HUES6 (cell line): ENCODE data around the gene B3GALNT2.

Experiments used
- H3K27ac ChIP-seq: 2 replicates; pipeline ENCODE4 v1.7.0; 2013; ENCODE audit warnings: low read depth, mild to moderate bottlenecking, low read length, inconsistent platforms
- H3K27me3 ChIP-seq: 2 replicates; pipeline ENCODE4 v1.6.1; 2013; ENCODE audit warnings: low read length; ENCODE audit not compliant: control insufficient read depth, insufficient read depth
- H3K36me3 ChIP-seq: 2 replicates; pipeline ENCODE4 v1.6.1; 2013; ENCODE audit warnings: low read length; ENCODE audit not compliant: control insufficient read depth, insufficient read depth
- H3K4me1 ChIP-seq: 2 replicates; pipeline ENCODE4 v1.6.1; 2013; ENCODE audit warnings: low read length; ENCODE audit not compliant: control insufficient read depth, insufficient read depth
- H3K4me3 ChIP-seq: 2 replicates; pipeline ENCODE4 v1.5.1; 2013; ENCODE audit warnings: low read depth, low read length
- H3K9ac ChIP-seq: one replicate; pipeline ENCODE4 v1.6.1; 2013; ENCODE audit warnings: mild to moderate bottlenecking, low read length
- H3K9me3 ChIP-seq: 2 replicates; pipeline ENCODE4 v1.6.1; 2013; ENCODE audit warnings: low read depth, low read length; ENCODE audit not compliant: control insufficient read depth, insufficient read depth

The B3GALNT2 gene

GRCh38 chr1:235424092-235424491, 80.2 kb downstream of the B3GALNT2 start:
- Histone ChIP-seq H3K27me3 (no peaks in the 10 kb centered on the region), H3K4me1 (0 out of 2 replicates have a peak, but pooled peaks cover 13% of the 10 kb centered on the region), H3K4me3 (no peak overlapping the region), H3K9ac (no peak overlapping the region), H3K27ac (no peak overlapping the region), H3K9me3 (no peaks in the 10 kb centered on the region), H3K36me3 (no peaks in the 10 kb centered on the region)

GRCh38 chr1:235423214-235423652, 81.0 kb downstream of the B3GALNT2 start:
- 0 out of 2 replicates have a peak, but pooled peaks cover 13% of the 10 kb centered on the region for H3K4me1 ChIP-seq
- no peak overlapping the region for H3K4me3 ChIP-seq
- H3K9me3 ChIP-seq, result no peaks in the 10 kb centered on the region
- H3K9ac ChIP-seq, result no peak overlapping the region
- no peak overlapping the region for H3K27ac ChIP-seq
- H3K27me3 ChIP-seq, result no peaks in the 10 kb centered on the region
- no peaks in the 10 kb centered on the region; the same call in 1 of the 2 replicates for H3K36me3 ChIP-seq

DNA sequence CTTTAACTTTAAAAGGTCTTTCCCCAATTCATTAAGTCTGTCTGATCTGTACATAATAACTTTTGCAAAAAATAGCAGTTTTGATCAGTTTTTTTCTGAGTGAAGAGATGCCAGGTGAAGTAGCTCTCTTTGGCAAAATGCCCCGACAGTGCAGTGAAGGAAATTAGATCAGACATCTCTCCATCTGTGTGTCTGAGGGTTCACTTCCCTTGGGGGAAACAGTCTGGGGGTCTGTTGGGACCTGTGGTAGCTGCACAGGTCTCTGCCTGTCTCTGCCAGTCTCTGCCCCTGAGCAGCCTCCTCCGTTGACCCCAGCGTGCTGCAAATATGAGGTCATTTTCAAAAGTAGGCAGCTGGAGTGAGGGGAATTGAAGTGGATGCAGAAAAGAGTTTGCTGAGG, 82.5 kb downstream of the B3GALNT2 start:
- Histone ChIP-seq H3K9ac (no peak overlapping the region), H3K27me3 (no peaks in the 10 kb centered on the region), H3K9me3 (no peaks in the 10 kb centered on the region), H3K36me3 (no peaks in the 10 kb centered on the region; the same call in 1 of the 2 replicates), H3K27ac (no peak overlapping the region), H3K4me3 (no peak overlapping the region), H3K4me1 (0 out of 2 replicates have a peak, but pooled peaks cover 13% of the 10 kb centered on the region)

DNA sequence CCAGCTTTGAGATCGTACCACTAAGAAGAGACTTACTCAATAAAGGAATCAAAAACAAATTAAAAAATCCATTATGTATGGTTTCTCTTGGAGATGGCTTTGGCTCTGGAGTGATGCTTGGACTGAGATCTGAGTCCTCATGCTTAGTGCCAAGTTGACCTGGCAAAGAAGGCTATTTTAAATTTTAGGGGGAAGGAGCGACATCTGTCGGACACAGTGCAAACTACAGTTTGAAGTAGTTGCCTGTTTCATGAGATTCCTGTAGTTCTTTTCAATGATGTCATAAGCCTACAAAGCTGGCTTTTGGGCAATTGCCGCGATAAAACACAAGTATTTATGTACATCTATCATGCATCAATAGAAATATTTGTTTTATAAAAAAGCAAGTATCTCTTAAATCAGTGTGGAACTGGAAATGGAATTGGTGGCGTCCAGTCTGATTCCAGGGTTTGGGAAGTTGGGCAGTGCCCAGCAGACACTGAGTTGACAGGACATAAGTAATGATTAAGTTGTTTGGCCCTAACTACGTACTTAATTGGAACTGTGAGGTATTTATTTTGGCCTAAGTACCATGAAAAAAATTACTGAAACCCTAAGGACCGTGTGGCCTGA, 87.1 kb downstream of the B3GALNT2 start:
- Histone ChIP-seq H3K27ac (no peak overlapping the region), H3K4me3 (no peak overlapping the region), H3K36me3 (peaks cover 9% of the 10 kb centered on the region; the same call in 1 of the 2 replicates), H3K4me1 (no peaks in the 10 kb centered on the region), H3K9me3 (no peaks in the 10 kb centered on the region), H3K27me3 (no peaks in the 10 kb centered on the region), H3K9ac (no peak overlapping the region)

GRCh38 chr1:235416662-235417049, 87.6 kb downstream of the B3GALNT2 start:
- H3K36me3 ChIP-seq, result peaks cover 9% of the 10 kb centered on the region; the same call in 1 of the 2 replicates
- H3K27ac ChIP-seq, result no peak overlapping the region
- H3K4me3 ChIP-seq, result no peak overlapping the region
- H3K27me3 ChIP-seq, result no peaks in the 10 kb centered on the region
- H3K9ac ChIP-seq, result no peak overlapping the region
- 0 out of 2 replicates have a peak, but pooled peaks cover 2% of the 10 kb centered on the region for H3K9me3 ChIP-seq
- no peaks in the 10 kb centered on the region for H3K4me1 ChIP-seq

- peaks cover 9% of the 10 kb centered on the region; the same call in 1 of the 2 replicates for H3K36me3 ChIP-seq
- no peaks in the 10 kb centered on the region for H3K4me1 ChIP-seq
- 0 out of 2 replicates have a peak, but pooled peaks cover 2% of the 10 kb centered on the region for H3K9me3 ChIP-seq
- no peak overlapping the region for H3K9ac ChIP-seq
- no peaks in the 10 kb centered on the region for H3K27me3 ChIP-seq
- no peak overlapping the region for H3K4me3 ChIP-seq
- H3K27ac ChIP-seq, result no peak overlapping the region
Measured at GRCh38 chr1:235415008-235415904, 89.0 kb downstream of the B3GALNT2 start.

- H3K9me3 ChIP-seq, result 0 out of 2 replicates have a peak, but pooled peaks cover 2% of the 10 kb centered on the region
- H3K27me3 ChIP-seq, result no peaks in the 10 kb centered on the region
- no peak overlapping the region for H3K4me3 ChIP-seq
- peaks cover 9% of the 10 kb centered on the region; the same call in 1 of the 2 replicates for H3K36me3 ChIP-seq
- no peak overlapping the region for H3K27ac ChIP-seq
- H3K4me1 ChIP-seq, result no peaks in the 10 kb centered on the region
- H3K9ac ChIP-seq, result no peak overlapping the region
Measured at GRCh38 chr1:235411489-235412486, 92.5 kb downstream of the B3GALNT2 start.

DNA sequence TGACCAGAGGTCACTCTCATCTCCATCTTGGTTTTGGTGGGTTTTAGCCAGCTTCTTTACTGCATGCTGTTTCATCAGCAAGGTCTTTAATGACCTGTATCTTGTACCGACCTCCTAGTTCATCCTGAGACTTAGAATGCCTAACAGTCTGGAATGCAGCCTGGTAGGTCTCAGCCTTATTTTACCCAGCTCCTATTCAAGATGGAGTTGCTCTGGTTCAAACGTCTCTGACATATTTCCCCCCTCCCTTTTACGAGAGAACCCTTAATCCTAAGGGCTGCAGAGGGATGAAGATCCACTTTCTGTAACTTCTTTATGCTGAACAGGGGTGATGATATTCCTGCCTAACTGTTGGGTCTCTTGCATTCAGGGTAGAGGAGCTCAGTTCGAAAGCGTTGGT, 93.8 kb downstream of the B3GALNT2 start:
- Histone ChIP-seq H3K36me3 (0 out of 2 replicates have a peak, but pooled peaks cover 9% of the 10 kb centered on the region), H3K27ac (no peak overlapping the region), H3K27me3 (no peaks in the 10 kb centered on the region), H3K4me3 (no peak overlapping the region), H3K9ac (no peak overlapping the region), H3K9me3 (0 out of 2 replicates have a peak, but pooled peaks cover 2% of the 10 kb centered on the region), H3K4me1 (no peaks in the 10 kb centered on the region)

GRCh38 chr1:235409042-235409820, 95.0 kb downstream of the B3GALNT2 start:
- Histone ChIP-seq H3K4me1 (no peaks in the 10 kb centered on the region), H3K9ac (no peak overlapping the region), H3K9me3 (0 out of 2 replicates have a peak, but pooled peaks cover 2% of the 10 kb centered on the region), H3K27ac (no peak overlapping the region), H3K4me3 (no peak overlapping the region), H3K36me3 (no peaks in the 10 kb centered on the region), H3K27me3 (no peaks in the 10 kb centered on the region)
